Measurements from ENCODE around the gene C1QB.
"Not testable (repeated sequence)": the region's sequence is repeated elsewhere in the genome, so short reads cannot be mapped to it uniquely, and the experiment has no call there.

Gene C1QB

GRCh38 chr1:22660716-22661241 is 7.7 kb downstream of the C1QB start:
- FAIRE-seq (no peak), DNase-seq (ENCODE audit: extremely low spot score, insufficient read length, low read depth) (no peak)

- FAIRE-seq: no peak
- no peak for DNase-seq (ENCODE audit: extremely low spot score, insufficient read length, low read depth)
These were observed 8.8 kb downstream of the C1QB start for GRCh38 chr1:22661880-22662279.

GRCh38 chr1:22662318-22662717 is 9.3 kb downstream of the C1QB start:
- FAIRE-seq (no peak), DNase-seq (ENCODE audit: extremely low spot score, insufficient read length, low read depth) (no peak)

GRCh38 chr1:22662986-22663408 is 10.0 kb downstream of the C1QB start:
- FAIRE-seq: no peak
- DNase-seq (ENCODE audit: extremely low spot score, insufficient read length, low read depth): no peak

GRCh38 chr1:22665752-22666151 is 12.7 kb downstream of the C1QB start:
- DNase-seq (ENCODE audit: extremely low spot score, insufficient read length, low read depth) (no peak), FAIRE-seq (no peak)

- no peak for DNase-seq (ENCODE audit: extremely low spot score, insufficient read length, low read depth)
- no peak for FAIRE-seq
These were observed 13.4 kb downstream of the C1QB start for GRCh38 chr1:22666412-22666811.

- not testable (repeated sequence) for FAIRE-seq; DNase-seq (ENCODE audit: extremely low spot score, insufficient read length, low read depth)
These were observed 15.8 kb downstream of the C1QB start for GRCh38 chr1:22668840-22669239.

GRCh38 chr1:22670352-22670975 is 17.4 kb downstream of the C1QB start:
- DNase-seq (ENCODE audit: extremely low spot score, insufficient read length, low read depth): no peak
- no peak for FAIRE-seq

GRCh38 chr1:22671999-22672398 is 19.0 kb downstream of the C1QB start:
- no peak for FAIRE-seq
- no peak for DNase-seq (ENCODE audit: extremely low spot score, insufficient read length, low read depth)

GRCh38 chr1:22673486-22674409 is 20.7 kb downstream of the C1QB start:
- FAIRE-seq (peak; percentile 68), DNase-seq (ENCODE audit: extremely low spot score, insufficient read length, low read depth) (no peak)

- FAIRE-seq (no peak), DNase-seq (ENCODE audit: extremely low spot score, insufficient read length, low read depth) (no peak)
These were observed 21.3 kb downstream of the C1QB start for GRCh38 chr1:22674410-22674749.

- FAIRE-seq; DNase-seq (ENCODE audit: extremely low spot score, insufficient read length, low read depth): not testable (repeated sequence)
These were observed 23.1 kb downstream of the C1QB start for GRCh38 chr1:22676151-22676550.

GRCh38 chr1:22676916-22677583 is 24.0 kb downstream of the C1QB start:
- FAIRE-seq (no peak), DNase-seq (ENCODE audit: extremely low spot score, insufficient read length, low read depth) (no peak)

- FAIRE-seq (no peak), DNase-seq (ENCODE audit: extremely low spot score, insufficient read length, low read depth) (no peak)
These were observed 25.2 kb downstream of the C1QB start for GRCh38 chr1:22677931-22678896.

GRCh38 chr1:22680726-22681125 is 27.7 kb downstream of the C1QB start:
- FAIRE-seq: no peak
- DNase-seq (ENCODE audit: extremely low spot score, insufficient read length, low read depth): no peak

GRCh38 chr1:22681556-22682276 is 28.7 kb downstream of the C1QB start:
- DNase-seq (ENCODE audit: extremely low spot score, insufficient read length, low read depth) (no peak), FAIRE-seq (no peak)

GRCh38 chr1:22683547-22683946 is 30.5 kb downstream of the C1QB start:
- FAIRE-seq: no peak
- DNase-seq (ENCODE audit: extremely low spot score, insufficient read length, low read depth): no peak

GRCh38 chr1:22685591-22686059 is 32.6 kb downstream of the C1QB start:
- DNase-seq (ENCODE audit: extremely low spot score, insufficient read length, low read depth) (no peak), FAIRE-seq (no peak)

- no peak for DNase-seq (ENCODE audit: extremely low spot score, insufficient read length, low read depth)
- FAIRE-seq: no peak
These were observed 34.2 kb downstream of the C1QB start for GRCh38 chr1:22687191-22687590.

All from GM18507 (cell line).